HG02610 (cell line): ENCODE measurements around the gene TMF1.

Experiments used
- ATAC-seq: cut with Tn5 transposase; IDR thresholded peaks from one replicate; pipeline ENCODE4 v1.9.1; 2021; ENCODE audit warnings: mild to moderate bottlenecking, moderate library complexity; ENCODE audit not compliant: unreplicated experiment

The TMF1 gene, protein sequence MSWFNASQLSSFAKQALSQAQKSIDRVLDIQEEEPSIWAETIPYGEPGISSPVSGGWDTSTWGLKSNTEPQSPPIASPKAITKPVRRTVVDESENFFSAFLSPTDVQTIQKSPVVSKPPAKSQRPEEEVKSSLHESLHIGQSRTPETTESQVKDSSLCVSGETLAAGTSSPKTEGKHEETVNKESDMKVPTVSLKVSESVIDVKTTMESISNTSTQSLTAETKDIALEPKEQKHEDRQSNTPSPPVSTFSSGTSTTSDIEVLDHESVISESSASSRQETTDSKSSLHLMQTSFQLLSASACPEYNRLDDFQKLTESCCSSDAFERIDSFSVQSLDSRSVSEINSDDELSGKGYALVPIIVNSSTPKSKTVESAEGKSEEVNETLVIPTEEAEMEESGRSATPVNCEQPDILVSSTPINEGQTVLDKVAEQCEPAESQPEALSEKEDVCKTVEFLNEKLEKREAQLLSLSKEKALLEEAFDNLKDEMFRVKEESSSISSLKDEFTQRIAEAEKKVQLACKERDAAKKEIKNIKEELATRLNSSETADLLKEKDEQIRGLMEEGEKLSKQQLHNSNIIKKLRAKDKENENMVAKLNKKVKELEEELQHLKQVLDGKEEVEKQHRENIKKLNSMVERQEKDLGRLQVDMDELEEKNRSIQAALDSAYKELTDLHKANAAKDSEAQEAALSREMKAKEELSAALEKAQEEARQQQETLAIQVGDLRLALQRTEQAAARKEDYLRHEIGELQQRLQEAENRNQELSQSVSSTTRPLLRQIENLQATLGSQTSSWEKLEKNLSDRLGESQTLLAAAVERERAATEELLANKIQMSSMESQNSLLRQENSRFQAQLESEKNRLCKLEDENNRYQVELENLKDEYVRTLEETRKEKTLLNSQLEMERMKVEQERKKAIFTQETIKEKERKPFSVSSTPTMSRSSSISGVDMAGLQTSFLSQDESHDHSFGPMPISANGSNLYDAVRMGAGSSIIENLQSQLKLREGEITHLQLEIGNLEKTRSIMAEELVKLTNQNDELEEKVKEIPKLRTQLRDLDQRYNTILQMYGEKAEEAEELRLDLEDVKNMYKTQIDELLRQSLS

DNA sequence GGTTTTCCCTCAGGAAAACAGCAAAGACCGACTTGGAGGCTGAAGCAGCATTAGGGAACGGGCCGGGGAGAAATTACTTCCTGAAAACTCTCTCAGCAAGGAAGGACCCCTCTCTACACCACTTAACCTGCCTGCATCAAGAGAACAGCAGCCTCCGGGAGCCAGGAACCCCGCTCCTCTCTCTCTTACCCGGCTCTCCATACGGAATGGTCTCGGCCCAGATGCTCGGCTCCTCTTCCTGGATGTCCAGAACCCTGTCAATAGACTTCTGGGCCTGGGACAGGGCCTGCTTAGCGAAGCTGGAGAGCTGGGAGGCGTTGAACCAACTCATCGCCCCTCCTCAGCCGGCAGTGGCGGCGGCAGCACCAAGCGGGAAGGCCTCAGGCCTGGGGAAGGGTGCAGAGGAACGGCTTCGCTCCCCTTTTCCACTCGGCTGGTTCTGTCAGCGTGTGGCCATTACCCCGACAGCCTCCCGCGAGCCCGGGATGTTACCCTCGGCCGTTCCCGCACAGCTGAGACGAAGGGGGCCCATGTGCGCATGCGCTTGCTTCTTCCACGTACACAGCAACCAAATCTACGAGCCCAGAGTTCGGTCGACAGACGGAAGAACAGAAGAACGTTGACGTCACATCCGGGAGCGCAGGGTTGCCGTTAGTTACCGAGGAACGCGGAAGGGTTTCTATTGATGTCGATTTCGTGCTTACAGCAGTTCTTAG is at the start of gene TMF1:
TMF1 (minus strand) TSS at position 578 of the 716 bp plus-strand sequence; CDS start at position 331, 247 bp downstream.
- ATAC-seq: peak; percentile 94

DNA sequence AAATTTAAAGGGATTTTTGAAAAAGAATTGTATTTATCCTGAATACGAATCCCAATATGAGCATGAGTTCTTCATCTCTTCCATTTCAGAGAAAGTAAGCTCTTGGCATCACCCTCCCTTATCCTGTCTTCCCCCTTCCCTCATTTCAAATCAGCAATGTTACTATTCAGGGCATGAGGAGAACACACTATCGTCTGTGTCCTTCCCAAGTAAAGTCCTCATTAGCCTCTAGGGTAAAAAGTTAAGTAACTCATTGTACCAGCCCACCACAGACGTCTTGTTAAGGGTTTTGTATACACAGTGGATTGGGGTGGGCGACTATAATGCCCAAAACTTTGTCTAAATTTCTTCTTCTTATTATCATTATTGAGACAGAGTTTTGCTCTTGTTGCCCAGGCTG is 47.4 kb upstream of the TMF1 start:
- no peak for ATAC-seq

DNA sequence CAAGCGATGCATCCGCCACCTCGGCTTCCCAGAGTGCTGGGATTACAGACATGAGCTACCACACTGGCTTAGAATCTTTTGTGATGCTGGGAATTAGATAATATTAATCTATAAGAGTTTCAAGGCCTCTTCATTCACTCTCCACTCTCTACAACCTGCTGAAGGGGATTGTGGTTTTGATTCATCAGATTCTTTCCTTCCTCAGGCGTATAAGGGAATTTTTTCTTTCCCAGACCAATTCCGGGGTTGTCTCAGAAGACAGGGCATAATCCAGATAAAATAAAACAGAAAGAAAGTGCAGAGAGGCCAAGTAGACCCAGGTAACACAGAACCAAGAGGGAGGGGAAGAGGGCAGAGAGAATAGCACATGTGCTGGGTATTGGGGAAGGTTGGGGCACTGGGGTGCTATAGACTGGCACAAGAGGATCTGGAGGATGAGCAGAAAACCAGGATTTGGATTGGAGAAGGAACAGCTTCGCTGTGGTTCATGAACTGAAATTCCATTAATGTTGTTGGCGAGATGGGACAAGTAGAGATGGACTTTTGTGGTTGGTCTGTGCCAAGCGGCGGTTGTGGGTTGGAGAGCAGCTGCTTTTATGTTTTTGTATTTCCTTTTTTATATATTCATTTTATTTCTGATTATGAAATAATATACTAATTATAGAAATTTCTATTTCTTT is 45.4 kb upstream of the TMF1 start:
- no peak for ATAC-seq

DNA sequence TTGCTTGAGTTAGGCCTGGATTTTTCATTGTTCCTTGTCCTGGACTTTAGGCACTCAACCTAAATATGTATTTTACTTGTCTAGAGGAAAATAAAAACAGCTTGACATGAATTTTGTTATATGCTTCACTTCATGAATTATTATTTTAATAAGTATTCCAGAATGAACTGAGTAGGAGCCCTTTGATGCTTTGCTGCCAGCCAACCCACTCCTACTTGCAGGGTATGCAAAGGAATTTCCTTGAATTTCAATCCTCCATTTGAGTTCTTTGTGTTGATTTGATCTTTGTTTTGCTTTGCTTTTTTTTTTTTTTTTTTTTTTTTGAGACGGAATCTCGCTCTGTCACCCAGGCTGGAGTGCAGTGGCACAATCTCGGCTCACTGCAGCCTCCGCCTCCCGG is 44.2 kb upstream of the TMF1 start:
- no peak for ATAC-seq

DNA sequence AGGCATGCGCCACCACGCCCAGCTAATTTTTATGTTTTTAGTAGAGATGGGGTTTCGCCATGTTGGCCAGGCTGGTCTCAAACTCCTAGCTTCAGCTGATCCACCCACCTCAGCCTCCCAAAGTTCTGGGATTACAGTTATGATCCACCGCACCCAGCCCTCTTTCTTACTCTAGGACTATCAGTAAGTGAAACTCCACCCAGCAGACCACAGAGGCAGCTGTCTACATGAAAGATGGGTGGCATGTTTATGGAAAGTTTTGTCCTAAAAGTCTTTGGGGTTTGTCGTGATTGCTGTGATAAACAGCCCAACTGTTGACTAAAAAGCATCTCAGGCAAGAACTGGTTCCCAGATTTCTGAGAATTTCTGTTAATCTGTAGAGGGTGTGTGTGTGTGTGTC is 43.5 kb upstream of the TMF1 start:
- no peak for ATAC-seq

DNA sequence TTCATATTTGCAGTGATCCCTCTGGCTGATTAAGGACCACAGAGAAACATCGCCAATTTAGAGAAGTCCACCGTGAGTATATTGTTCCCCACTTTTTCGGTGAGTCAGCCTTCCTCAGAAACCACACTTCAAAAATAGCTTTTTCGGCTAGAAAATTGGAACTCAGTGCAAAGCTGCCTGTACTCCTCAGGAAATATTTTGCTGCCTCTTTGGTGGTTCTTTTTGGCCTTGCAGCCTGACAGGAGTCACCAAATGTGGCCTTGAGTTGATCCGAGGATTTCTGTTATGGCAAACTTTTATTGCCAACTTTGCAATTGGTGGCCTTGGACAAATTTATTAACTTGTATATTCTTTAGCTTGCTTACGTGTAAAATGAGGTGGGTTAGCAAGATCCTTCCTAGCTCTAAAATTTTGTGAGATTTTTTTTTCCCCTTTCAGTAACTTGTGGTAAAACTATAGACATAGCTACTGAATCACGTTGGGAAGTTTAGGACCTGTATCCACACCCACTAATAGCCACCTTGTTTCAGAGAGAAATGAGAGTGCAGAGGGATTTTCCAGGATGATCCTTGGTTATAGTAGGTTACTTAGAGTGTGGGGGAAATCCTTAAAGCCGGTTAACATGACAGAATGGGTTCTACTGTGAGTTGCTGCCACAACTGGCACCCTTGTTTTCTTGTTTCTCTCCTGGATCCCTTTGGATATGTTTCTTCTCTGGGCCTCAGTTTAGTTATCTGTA is 42.5 kb upstream of the TMF1 start:
- peak; percentile 51 for ATAC-seq

DNA sequence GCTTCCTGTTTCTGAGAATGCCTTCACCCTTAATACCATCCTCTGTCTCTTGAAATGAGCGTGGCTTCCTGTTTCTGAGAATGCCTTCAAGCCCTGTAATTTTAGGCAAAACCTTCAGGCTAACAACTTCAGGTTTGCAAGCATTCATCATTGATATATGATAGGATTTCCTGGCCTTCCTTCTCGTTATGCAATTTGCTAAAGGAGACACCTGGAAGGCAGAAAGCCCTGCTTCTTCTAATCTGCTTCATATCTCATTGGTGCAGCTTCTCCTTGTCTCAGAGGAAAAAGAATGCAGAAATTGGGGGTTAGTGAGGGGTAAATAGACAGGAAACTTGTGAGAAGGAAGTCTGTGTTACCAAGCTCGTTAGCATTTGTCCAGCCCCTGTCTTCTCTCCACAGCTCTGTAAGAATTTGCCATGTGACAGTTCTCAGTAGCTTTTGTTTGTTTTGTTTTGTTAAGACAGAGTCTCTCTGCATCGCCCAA is 39.9 kb upstream of the TMF1 start:
- ATAC-seq: peak; percentile 79

DNA sequence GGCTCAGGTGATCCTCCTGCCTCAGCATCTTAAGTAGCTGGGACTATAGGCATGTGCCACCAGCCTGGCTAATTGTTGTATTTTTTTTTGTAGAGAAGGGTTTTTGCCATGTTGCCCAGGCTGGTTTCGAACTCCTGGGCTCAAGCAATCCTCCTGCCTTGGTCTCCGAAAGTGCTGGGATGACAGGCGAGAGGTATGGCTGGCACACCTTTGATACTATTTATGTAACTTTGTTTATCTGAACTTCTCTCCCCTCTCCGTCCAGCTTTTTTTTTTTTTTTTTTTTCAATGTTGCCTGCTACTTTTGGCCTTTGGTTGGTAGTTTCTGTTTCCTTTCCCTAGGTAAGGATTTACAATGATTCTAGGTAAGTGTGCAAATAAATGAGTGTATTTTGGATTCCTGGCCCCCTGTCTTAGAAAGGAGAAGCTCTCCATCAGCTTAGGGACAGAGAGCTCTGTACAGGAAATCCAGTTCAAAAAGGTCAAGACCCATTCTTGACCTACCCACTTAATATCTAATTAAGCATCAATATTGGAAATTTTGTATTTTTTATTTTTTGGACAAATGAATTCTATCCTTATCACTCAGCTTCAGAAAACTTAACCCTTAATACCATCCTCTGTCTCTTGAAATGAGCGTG is 39.4 kb upstream of the TMF1 start:
- no peak for ATAC-seq

DNA sequence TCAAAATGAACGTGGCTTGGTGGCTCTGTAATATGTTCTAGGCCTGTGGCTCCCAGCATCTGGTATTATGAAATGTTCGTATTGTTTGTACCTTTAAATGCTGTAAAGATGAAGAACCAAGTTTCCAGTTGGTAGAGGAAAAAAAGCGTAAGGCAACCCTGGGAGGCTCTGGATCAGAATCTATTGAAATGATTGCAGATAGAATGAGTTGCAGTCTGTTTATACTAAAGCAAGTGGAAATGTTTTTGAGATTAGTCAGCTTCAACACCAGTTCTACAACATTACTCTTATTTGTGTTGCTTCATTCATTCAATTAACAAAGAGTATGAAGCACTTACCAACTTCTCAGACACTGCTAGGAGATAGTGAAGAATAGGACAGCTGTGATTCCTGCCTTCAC is 37.9 kb upstream of the TMF1 start:
- no peak for ATAC-seq

DNA sequence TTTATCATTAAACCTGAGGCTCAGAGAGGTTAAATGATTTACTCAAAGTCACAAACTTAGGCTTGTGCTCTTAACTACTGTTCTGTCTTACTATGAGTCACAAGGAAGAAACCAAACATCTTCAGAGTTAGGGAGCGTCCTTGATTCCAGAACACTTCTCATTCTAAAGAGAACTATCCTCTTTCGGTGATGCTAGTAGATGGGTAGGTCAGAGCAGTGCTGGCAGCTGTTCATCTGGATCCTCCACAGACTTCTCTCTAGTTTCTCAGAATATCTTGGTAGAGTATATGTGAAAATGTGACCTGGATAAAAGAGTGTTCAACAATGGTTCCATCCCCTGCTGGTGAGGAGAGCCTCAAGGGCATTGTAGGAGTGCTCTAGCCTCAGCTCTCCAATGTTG is 35.9 kb upstream of the TMF1 start:
- ATAC-seq: peak; percentile 24

DNA sequence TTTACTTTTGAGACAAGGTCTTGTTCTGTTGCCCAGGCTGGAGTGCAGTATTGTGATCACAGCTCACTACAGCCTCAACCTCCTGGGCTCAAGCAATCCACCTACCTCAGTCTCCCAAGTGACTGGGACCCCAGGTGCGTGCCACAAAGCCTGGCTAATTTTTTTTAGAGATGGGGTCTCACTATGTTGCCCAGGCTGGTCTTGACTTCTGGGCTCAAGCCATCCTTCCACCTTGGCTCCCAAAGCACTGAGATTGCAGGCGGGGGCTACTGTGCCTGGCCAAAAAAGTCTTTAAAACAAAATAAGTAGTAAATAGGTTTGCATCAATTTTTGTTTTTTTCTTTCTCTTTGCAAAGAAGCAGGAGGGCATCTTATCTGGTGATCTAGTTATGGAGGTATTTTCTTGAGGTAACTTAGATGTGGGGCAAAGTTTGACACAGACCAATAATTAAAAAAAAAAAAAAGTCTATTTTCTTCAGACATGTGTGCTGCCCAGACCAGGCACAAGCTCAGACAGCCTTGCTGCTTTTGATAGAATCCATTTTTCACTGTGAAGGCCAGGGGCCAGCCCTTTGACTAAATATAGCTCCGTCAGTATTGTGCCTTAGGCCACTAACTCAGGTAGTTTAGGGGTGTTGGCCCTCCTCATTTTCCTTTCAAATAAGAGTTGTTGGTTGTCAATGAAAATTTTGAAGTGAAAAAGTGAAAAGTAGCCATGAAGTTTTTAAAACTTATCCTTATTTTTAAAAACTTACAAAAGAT is 35.1 kb upstream of the TMF1 start:
- no peak for ATAC-seq

DNA sequence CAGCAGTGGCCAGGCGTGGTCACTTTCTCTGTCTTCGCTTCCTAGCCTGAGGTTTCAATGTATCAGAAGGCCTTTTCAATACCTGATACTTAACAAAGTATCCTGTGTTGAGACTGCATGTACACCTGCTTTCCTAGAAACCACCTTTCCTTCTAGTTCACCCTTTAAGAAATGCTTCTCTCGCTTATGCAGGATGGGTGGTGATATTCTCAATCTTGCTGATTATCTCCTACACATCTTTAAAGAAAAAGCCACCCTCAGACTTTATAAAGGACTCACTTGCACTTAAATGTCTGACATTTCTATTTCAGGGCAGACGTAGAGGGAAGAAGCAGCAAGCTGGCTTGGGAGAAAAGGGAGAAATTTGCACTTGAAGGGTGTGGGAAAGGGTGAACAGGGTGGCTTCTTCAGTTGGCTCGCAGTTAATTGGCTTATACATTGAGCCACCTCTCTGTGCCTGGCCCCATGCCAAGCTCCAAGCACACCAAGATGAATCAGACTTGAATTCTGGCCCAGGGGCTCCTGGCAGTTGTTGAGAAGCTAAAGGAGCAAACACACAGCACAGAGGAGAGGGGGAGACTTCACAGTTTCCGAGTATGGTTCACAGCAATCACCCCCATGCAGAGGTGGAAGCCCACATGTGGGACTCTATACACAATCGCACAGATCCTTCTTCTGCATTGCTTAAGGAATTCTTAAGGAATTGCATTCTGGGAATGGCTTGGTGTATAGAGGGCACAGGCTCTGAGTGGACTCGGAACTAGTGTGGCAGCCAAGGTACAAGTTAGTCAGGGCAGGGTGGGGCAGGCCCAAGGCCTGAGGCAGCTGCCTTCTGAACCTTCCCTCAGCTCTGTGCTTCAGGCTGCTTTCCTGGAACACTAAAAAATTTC is 33.9 kb upstream of the TMF1 start:
- ATAC-seq: no peak

DNA sequence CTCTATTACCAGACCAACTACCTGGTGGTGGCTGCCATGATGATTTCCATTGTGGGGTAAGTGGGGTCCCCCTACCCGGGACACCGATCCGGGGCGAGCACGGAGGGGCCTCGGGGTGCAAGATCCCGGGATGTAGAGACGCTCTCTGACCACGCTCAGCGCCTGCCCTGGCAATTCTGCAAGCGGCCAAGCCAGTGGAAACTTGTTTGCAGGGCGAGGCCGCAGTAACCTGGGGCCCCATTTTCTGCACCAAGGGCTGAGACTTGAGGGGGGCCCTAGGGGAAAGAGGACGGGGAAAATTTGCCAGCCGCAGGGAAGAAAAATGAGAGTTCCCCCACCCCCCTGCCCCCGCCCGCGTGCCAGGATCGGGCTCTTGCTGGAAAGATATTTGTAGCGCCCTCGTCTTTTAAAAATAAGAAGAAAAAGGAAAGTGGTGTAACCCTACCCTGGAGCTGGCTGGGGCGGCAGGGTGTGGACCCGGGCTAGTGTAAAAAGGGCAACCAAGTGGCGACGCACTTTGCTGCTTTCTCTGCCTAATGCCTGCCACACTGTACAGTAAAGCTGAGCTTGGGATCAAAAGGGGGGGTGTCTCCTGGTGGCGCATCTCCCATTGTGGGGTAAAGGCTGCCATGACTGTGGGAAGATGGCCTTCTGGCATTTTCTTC is 33.2 kb upstream of the TMF1 start:
- ATAC-seq: no peak

DNA sequence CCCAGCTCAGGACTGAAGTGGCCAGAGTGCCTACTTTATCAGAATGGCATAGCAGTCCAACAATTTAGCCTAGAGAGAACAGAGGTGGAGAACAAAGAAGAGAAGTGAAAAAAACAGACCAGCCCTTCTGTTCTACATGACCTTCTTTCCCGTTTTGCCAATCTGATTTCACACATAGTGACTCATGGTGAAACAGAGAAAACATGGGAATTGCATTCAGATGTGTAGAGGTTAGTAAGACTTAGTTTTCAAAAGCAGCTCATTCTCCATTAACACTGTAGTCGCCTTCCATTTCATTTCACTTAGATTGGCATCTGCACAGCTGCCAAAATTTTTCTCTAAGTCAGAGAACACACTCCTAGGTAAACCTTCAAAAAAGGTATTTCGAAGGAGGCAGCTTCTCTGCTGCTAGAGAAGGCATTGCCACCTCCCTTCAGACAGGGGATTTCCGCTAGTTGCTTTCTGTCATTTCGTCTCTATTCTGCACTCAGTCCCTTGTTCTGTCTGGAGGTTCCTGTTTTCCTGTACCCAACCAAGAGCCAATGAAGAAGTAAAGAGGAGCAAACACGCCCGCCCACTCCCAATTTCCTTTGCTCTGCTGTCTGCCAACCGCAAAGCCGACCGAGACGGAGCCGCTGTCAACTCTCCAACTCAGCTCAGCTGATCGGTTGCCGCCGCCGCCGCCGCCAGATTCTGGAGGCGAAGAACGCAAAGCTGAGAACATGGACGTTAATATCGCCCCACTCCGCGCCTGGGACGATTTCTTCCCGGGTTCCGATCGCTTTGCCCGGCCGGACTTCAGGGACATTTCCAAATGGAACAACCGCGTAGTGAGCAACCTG is 32.4 kb upstream of the TMF1 start, which contains the start of gene ARL6IP5:
ARL6IP5 (plus strand) TSS at position 612 of the 842 bp plus-strand sequence; CDS start at position 723, 111 bp downstream.
- peak; percentile 56 for ATAC-seq

DNA sequence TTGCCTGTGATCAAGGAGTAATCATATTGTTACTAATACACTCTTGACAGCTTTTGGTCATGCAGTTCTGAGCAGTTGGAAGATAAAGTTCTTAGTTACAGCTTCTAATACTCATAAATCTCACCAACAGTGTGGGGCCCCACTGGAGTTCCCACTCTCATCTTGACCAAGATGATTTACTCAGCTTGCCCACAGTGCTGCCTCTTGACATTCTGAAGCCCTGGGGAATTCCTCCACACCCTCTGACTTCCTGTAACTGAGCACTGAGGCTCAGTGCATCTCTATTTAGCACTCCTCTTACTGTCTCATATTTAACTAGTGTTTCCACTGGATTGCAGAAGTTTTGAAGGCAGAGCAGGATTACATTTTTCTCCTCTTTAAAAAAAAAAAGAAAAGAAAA is 30.7 kb upstream of the TMF1 start:
- peak; percentile 70 for ATAC-seq

DNA sequence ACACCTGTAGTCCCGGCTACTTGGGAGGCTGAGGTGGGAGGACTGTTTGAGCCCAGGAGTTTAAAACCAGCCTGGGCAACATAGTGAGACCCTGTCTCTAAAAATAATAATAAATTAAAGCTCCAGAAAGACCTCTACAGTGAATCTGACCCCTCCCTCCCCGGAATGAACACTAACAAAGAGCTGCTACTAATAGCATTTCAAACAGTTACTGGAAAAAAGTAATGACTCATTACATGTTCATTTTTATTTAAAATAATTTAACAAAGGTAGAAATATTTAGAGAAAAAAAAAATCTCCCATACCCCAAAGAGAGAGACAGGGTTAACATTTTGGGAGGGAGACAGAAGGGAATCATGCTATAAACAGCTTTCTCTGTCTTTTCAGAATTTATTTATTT is 30.2 kb upstream of the TMF1 start:
- no peak for ATAC-seq
